Urinary bladder (tissue), 4 donors: ENCODE results near the gene ZNF862. TPM values are rescaled to one million over a fixed set of nuclear protein-coding genes. Genes with fewer than 3 reads are reported as not detected.

Experiments used
- DNase-seq: peaks from one replicate; pipeline ENCODE4 v3.0.0-alpha.2; 2015; ENCODE audit errors: extremely low spot score
- H3K27ac ChIP-seq: one replicate; pipeline ENCODE4 v1.5.1; 2013; ENCODE audit warnings: low read depth, mild to moderate bottlenecking, moderate library complexity
- H3K36me3 ChIP-seq: one replicate; pipeline ENCODE4 v1.6.1; 2013; ENCODE audit warnings: mild to moderate bottlenecking, moderate library complexity; ENCODE audit not compliant: insufficient read depth
- H3K4me1 ChIP-seq: one replicate; pipeline ENCODE4 v1.6.1; 2013; ENCODE audit warnings: mild to moderate bottlenecking, moderate library complexity; ENCODE audit not compliant: insufficient read depth
- H3K4me3 ChIP-seq: one replicate; pipeline ENCODE4 v1.5.1; 2013; ENCODE audit warnings: low read depth, low read length
- WGBS: extraction: QIAGEN DNeasy Blood & Tissue Kit; methylation state at CpG from one replicate; pipeline ENCODE4 v1.1.7; 2013; 5-methylcytosine and 5-hydroxymethylcytosine counted together
- polyA plus RNA-seq: library from polyadenylated mRNA; stranded (reverse); fragments of 200-250 nt; gene quantifications from one replicate; pipeline ENCODE4 v1.2.3, GENCODE V29; 2013
- total RNA-seq: library from RNA; depleted of rRNA; stranded (reverse); fragments of >200 nt; gene quantifications from one replicate; pipeline ENCODE4 v1.2.3, GENCODE V29; 2014
- donor health status: healthy with polysubstance abuse.
- donor health status: healthy.

The ZNF862 gene
- total RNA-seq (16.5 TPM), polyA plus RNA-seq (11.2 TPM)

GRCh38 chr7:149838224-149838991 is at the start of gene ZNF862:
Gene ZNF862 (plus strand): TSS chr7:149838375. CDS start chr7:149838612, 237 bp downstream.
- DNase-seq = peak; percentile 93
- H3K27ac ChIP-seq = peak within 1 kb of the TSS; percentile 73
- no peaks in the 10 kb centered on the region for H3K36me3 ChIP-seq
- whole genome bisulfite sequencing = under 1% methylated on average over 84 of the region's 86 CpGs
- no peaks in the 10 kb centered on the region for H3K4me1 ChIP-seq
- peak within 1 kb of the TSS; percentile 78 for H3K4me3 ChIP-seq

- Histone ChIP-seq H3K27ac (no peak overlapping the region), H3K36me3 (no peaks in the 10 kb centered on the region), H3K4me3 (no peak overlapping the region), H3K4me1 (no peaks in the 10 kb centered on the region)
- no peak for DNase-seq
- 76% methylated on average over 19 of the region's 19 CpGs for WGBS
These were observed 49.1 kb upstream of the ZNF862 start for GRCh38 chr7:149789101-149789500.

- H3K36me3 ChIP-seq = no peaks in the 10 kb centered on the region
- no peak overlapping the region for H3K27ac ChIP-seq
- WGBS = 5% methylated on average over 56 of the region's 56 CpGs
- DNase-seq = no peak
- H3K4me3 ChIP-seq = no peak overlapping the region
- no peaks in the 10 kb centered on the region for H3K4me1 ChIP-seq
These were observed 48.0 kb upstream of the ZNF862 start for GRCh38 chr7:149790146-149790548.

GRCh38 chr7:149790754-149791360 is 47.3 kb upstream of the ZNF862 start:
- Histone ChIP-seq H3K4me1 (no peaks in the 10 kb centered on the region), H3K27ac (no peak overlapping the region), H3K4me3 (no peak overlapping the region), H3K36me3 (no peaks in the 10 kb centered on the region)
- no peak for DNase-seq
- WGBS = 91% methylated on average over 14 of the region's 14 CpGs

- 93% methylated on average over 21 of the region's 21 CpGs for WGBS
These were observed 46.6 kb upstream of the ZNF862 start for GRCh38 chr7:149791411-149792219.

GRCh38 chr7:149792220-149792595 is 46.0 kb upstream of the ZNF862 start:
- no peaks in the 10 kb centered on the region for H3K4me1 ChIP-seq
- no peak overlapping the region for H3K4me3 ChIP-seq
- H3K36me3 ChIP-seq = no peaks in the 10 kb centered on the region
- no peak for DNase-seq
- WGBS = 94% methylated on average over 15 of the region's 15 CpGs
- no peak overlapping the region for H3K27ac ChIP-seq

More at GRCh38 chr7:149791411-149792219, 46.6 kb upstream of the ZNF862 start:
- Histone ChIP-seq H3K4me1 (no peaks in the 10 kb centered on the region), H3K36me3 (no peaks in the 10 kb centered on the region), H3K27ac (no peak overlapping the region), H3K4me3 (no peak overlapping the region)
- DNase-seq = no peak

GRCh38 chr7:149793261-149793660 is 44.9 kb upstream of the ZNF862 start:
- Histone ChIP-seq H3K4me1 (no peaks in the 10 kb centered on the region), H3K27ac (no peak overlapping the region), H3K4me3 (no peak overlapping the region), H3K36me3 (no peaks in the 10 kb centered on the region)
- no peak for DNase-seq
- WGBS = 80% methylated on average over 10 of the region's 10 CpGs

- WGBS = 40% methylated on average over 6 of the region's 6 CpGs
- Histone ChIP-seq H3K4me3 (no peak overlapping the region), H3K36me3 (no peaks in the 10 kb centered on the region), H3K27ac (no peak overlapping the region), H3K4me1 (no peaks in the 10 kb centered on the region)
- no peak for DNase-seq
These were observed 43.5 kb upstream of the ZNF862 start for GRCh38 chr7:149794661-149795060.

GRCh38 chr7:149795126-149795525 is 43.0 kb upstream of the ZNF862 start:
- DNase-seq = no peak
- WGBS = 84% methylated on average over 10 of the region's 10 CpGs
- no peak overlapping the region for H3K27ac ChIP-seq
- H3K4me3 ChIP-seq = no peak overlapping the region
- H3K4me1 ChIP-seq = no peaks in the 10 kb centered on the region
- no peaks in the 10 kb centered on the region for H3K36me3 ChIP-seq

GRCh38 chr7:149796287-149796860 is 41.8 kb upstream of the ZNF862 start:
- WGBS = 93% methylated on average over 19 of the region's 19 CpGs

GRCh38 chr7:149797771-149798170 is 40.4 kb upstream of the ZNF862 start:
- 86% methylated on average over 7 of the region's 7 CpGs for WGBS
- Histone ChIP-seq H3K4me1 (no peaks in the 10 kb centered on the region), H3K4me3 (no peak overlapping the region), H3K36me3 (no peaks in the 10 kb centered on the region), H3K27ac (no peak overlapping the region)
- no peak for DNase-seq

More at GRCh38 chr7:149796287-149796860, 41.8 kb upstream of the ZNF862 start:
- no peak for DNase-seq
- Histone ChIP-seq H3K4me3 (no peak overlapping the region), H3K27ac (no peak overlapping the region), H3K4me1 (no peaks in the 10 kb centered on the region), H3K36me3 (no peaks in the 10 kb centered on the region)

GRCh38 chr7:149799397-149800168 is 38.6 kb upstream of the ZNF862 start:
- H3K4me3 ChIP-seq = no peak overlapping the region
- H3K27ac ChIP-seq = no peak overlapping the region
- WGBS = 66% methylated on average over 8 of the region's 8 CpGs
- no peaks in the 10 kb centered on the region for H3K4me1 ChIP-seq
- no peaks in the 10 kb centered on the region for H3K36me3 ChIP-seq
- no peak for DNase-seq

GRCh38 chr7:149800169-149800555 is 38.0 kb upstream of the ZNF862 start:
- WGBS = 89% methylated on average over 13 of the region's 13 CpGs
- H3K4me1 ChIP-seq = no peaks in the 10 kb centered on the region
- no peak for DNase-seq
- H3K4me3 ChIP-seq = no peak overlapping the region
- no peak overlapping the region for H3K27ac ChIP-seq
- H3K36me3 ChIP-seq = no peaks in the 10 kb centered on the region
